GM21529 (cell line): ENCODE measurements around the gene SH3GL2.
"Not testable (repeated sequence)": the region's sequence is repeated elsewhere in the genome, so short reads cannot be mapped to it uniquely, and the experiment has no call there.

ENCODE experiments used
- ATAC-seq: cut with Tn5 transposase; IDR thresholded peaks from one replicate; pipeline ENCODE4 v1.9.1; 2021; ENCODE audit not compliant: unreplicated experiment

SH3GL2 gene

DNA sequence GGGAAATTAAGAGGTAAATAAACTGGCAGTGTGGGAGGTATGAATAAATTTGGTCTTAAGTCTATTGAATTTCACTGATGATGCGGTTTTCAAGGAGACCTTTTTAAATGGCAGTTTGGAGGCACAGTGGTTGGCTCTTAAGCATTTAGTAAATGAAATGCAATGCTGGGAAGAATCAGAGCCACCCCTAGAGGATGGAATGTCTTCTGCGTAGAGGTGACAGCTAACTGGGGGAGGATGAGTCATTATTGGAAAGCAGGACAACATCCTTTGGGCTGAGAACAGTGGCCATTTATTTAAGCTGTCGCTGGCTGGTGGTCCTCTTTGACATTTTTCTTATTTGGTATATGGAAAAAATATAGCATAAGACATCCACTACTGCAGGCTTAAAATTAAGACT, 163.2 kb downstream of the SH3GL2 start:
- ATAC-seq = no peak

DNA sequence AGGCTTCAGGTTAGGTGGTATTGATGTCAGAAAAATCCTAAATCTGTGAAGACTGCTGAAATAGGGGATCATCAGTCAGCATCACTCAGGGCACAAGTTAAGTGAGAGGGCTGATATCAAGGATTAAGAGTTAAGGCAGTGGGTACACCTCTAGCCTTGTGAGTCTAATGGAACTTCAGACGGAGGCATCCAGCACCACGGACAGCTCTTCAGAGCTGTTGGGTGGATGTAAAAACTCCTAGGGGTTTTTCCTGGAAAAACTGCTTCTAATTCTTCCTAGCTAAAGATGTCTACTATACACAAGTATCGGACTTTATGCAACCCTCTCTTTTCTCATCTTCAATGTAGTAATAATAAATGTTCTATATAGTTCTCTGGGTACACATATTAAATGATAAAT, 165.9 kb downstream of the SH3GL2 start:
- ATAC-seq = no peak

DNA sequence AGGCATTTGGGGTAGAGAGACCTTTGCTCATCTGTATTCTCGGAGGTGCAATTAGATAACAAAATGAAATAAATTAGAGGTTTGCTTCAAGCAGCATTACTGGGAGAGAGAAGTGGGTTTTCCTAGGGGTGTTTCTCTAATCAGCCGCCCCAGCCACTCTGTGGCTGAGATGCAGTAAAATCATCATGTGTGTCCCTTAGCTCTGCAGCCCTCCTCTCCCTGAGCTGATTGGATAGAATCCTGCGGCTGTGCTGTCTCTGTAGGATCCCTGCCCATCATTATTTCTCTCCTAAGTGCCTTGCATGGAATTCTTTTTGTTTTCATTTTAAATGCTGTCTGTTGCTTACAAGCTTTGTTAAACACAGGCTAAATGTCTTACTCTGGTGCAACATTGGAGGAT, 171.4 kb downstream of the SH3GL2 start:
- ATAC-seq = no peak

DNA sequence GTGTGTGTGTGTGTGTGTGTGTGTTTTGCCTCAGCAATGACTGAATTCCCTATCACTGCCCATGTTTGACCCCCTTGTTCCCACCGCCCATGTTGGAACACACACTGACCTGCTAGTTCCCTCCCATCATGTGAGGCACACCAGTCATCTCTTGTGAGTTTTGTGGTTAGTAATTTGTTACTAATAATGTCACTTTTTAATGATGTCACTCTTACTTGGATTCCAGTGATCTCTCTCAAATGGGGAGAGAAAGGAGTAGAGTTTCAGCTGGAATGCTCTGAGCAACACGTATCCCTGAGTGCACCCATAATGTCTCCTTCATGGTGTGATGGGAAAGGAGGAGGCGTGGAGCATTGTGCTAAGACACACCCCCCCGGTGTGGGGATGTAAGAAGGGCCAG, 172.6 kb downstream of the SH3GL2 start:
- no peak for ATAC-seq

- no peak for ATAC-seq
Observed at GRCh38 chr9:17752021-17752420, 173.2 kb downstream of the SH3GL2 start.

DNA sequence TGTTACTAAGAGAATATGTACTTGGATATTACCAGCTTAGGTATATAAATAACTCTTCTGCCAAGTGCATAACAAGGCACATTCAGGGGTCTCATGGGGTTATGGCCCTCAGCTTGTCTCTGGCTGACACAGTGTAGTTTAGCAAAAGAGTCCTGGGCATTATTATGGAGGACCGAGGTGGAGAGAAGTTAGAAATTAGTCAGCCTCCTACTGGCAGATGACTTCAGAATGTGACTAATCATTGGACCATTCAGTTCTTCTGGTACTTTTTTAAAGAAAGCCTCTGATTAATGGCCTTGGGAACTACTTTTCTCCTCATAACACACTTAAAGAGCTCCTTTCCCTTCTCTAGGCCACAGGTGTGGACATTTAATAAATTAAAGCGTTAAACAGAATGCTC, 178.9 kb downstream of the SH3GL2 start:
- no peak for ATAC-seq

DNA sequence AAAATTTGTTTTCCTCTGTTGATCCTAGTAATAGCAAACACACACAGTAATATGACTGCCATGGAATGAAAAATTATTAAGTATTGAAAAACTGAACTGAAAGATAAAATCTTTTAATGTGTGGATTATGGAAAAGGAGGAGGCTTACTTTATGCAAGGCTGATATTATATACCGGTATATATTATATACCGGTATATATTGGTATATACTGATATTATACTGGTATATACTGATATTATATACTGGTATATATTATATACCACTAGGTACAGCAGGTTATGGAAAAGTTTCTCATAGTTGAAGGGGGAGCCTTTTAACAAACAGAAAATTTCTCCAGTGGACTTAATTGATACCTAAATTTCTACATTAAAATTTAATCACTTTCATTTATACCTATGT, 181.4 kb downstream of the SH3GL2 start:
- no peak for ATAC-seq

GRCh38 chr9:17761984-17762676, 183.3 kb downstream of the SH3GL2 start:
- ATAC-seq = no peak

DNA sequence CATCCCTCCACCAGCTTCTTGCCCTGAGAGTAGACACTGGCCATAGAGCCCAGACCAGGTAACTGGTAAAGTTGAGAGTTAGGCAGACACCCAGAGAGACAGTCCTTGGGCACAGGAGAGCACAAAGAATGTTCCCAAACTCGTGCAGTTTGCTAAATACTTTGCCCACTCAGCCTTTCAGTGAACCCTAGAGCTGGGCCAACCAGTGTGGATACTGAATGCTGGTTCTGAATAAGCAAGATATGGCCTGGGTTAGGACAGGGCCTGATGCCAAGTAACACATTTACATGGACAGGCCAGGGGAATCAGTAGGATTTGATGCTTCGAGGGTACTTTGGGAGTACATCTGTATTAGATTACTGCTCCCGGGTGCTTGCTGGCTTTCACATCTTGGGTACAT, 185.4 kb downstream of the SH3GL2 start:
- no peak for ATAC-seq

DNA sequence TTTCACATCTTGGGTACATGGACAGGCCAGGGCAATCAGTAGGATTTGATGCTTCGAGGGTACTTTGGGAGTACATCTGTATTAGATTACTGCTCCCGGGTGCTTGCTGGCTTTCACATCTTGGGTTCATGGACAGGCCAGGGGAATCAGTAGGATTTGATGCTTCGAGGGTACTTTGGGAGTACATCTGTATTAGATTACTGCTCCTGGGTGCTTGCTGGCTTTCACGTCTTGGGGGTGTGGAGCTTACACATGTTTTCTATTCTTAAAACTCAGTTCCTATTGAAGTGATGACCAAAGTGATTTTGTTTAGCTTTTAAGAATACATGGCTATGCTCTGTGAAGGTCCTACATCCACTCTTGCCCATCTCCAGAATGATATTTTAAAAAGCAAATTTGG, 186.3 kb downstream of the SH3GL2 start:
- not testable (repeated sequence) for ATAC-seq

GRCh38 chr9:17772223-17772622, 193.4 kb downstream of the SH3GL2 start:
- ATAC-seq = no peak

GRCh38 chr9:17775656-17776055, 196.8 kb downstream of the SH3GL2 start:
- ATAC-seq = no peak

DNA sequence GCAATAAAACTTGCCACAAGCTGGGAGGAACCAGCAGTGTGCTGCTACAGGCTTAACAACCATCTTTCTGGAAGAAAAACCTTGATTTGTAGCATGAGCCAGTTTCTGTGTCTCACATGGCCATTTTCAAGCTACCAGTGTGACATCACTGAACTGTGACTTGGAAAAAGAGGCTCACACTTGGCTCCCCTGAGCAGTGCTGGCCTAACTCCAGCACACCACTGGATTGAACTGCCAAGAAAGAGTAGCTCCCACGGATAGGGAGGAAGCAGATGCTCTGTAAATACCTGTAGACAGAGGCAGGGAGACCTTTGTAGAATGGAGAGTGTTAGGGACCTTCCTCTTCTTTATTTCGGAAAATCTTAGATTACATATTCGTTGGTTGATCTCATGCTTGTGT, 197.9 kb downstream of the SH3GL2 start:
- no peak for ATAC-seq

DNA sequence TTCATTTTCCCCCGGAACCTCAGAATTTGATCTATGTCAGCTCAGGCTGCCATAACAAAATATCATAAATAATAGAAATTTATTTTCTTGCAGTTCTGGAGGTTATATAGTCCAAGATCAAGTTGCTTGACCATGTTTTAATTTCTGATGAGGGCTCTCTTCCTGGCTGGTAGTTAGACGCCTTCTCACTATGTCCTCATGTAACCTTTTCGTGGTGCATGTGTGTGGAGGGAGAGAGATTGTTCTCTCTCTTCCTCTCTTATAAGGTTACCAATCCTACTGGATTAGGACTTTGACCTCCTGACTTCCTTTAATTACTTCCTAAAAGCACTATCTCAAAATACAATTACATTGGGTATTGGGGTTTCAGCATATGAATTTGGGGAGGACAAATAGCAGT, 198.6 kb downstream of the SH3GL2 start:
- ATAC-seq = no peak

DNA sequence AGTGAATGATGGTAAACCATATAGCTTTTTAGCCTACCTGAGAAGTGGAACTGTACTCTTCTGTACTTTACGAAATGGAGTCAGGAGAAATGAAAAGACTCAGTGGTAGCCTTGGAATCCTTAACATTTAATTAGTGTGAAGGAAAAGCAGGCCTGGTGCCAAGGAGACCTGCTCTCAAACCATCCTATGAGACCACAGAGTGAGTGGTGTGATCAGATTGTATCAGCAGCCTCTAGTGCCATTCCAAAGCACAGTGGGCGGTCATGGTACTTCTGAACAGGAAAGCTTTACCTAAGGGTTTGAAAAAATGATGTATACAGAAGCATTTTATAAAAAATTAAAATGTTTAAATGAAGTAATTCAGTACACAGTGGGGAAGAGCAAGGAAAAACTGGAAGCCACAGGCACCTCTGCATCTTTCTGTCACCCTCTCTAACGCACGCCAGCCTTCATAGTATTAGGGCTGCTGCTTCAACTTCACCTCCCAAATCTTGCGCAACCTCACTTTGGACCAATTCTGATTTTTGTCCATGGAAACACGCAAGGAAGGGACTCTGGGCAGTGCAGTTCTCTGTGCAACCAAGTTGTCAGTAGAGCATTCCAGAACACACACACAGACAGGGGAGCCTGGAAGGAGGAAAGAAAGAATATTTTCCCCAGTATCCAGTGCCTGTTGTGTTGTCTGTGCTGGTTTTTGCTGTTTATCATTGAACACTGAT, 203.7 kb downstream of the SH3GL2 start:
- ATAC-seq = no peak

- ATAC-seq = no peak
Observed at GRCh38 chr9:17783227-17783626, 204.4 kb downstream of the SH3GL2 start.

DNA sequence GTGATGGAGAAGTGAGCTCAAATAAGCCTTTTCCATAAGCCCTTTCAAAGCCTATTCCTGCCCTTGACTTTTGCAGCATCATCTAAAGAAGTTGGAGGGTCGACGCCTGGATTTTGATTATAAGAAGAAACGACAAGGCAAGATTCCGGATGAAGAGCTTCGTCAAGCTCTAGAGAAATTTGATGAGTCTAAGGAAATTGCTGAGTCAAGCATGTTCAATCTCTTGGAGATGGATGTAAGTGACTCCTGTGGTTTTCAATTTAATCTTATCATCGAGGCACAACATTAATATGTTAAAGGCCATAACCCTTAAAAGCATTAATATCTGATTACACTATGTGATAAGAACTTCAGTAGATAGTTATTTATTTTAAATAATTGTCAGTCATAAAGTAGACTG, 210.4 kb downstream of the SH3GL2 start:
- no peak for ATAC-seq

- no peak for ATAC-seq
Observed at GRCh38 chr9:17793713-17794622, 215.1 kb downstream of the SH3GL2 start.

- ATAC-seq = no peak
Observed at GRCh38 chr9:17795744-17796143, 216.9 kb downstream of the SH3GL2 start.

DNA sequence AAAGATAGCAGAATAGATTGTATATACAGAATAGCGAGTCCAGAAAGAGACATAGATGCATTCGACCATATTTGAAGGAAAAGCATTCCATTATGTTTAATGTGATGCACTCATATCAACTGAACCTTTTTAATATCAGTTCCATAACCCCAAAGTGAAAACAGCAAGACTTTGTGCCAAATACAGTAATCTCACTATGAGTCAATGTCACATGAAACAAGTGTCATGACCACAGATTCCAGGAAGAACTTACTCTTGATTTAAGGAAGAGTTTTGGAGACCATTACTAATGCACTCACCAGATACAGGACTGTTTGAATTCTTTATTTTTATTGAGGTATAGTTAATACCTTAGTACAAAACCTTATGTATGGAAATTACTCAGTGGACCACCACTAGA, 220.5 kb downstream of the SH3GL2 start:
- ATAC-seq = no peak

GRCh38 chr9:17800418-17800817, 221.6 kb downstream of the SH3GL2 start:
- no peak for ATAC-seq
